Fibroblast of pulmonary artery (primary cell): ENCODE results near the gene RPS14.
A peak's percentile ranks its signal among the peaks of the same experiment; 100 is the strongest.

Experiments used
- DNase-seq: peaks from one replicate; pipeline ENCODE4 v3.0.0-alpha.2; 2010; ENCODE audit warnings: low read depth
- H3K4me3 ChIP-seq: replicated peaks from 2 replicates; pipeline ENCODE4 v1.5.1; 2011; ENCODE audit warnings: low read depth, mild to moderate bottlenecking, control low read depth, low read length, moderate library complexity
- TF ChIP-seq, protein P1 (sequence below): IDR thresholded peaks from 2 replicates; pipeline ENCODE4 v1.5.1; 2011; ENCODE audit warnings: mild to moderate bottlenecking, control low read depth, low read length, inconsistent platforms; ENCODE audit errors: missing control alignments

The RPS14 gene

GRCh38 chr5:150401376-150402228, 47.9 kb downstream of the RPS14 start:
- TF ChIP-seq, protein P1, sequence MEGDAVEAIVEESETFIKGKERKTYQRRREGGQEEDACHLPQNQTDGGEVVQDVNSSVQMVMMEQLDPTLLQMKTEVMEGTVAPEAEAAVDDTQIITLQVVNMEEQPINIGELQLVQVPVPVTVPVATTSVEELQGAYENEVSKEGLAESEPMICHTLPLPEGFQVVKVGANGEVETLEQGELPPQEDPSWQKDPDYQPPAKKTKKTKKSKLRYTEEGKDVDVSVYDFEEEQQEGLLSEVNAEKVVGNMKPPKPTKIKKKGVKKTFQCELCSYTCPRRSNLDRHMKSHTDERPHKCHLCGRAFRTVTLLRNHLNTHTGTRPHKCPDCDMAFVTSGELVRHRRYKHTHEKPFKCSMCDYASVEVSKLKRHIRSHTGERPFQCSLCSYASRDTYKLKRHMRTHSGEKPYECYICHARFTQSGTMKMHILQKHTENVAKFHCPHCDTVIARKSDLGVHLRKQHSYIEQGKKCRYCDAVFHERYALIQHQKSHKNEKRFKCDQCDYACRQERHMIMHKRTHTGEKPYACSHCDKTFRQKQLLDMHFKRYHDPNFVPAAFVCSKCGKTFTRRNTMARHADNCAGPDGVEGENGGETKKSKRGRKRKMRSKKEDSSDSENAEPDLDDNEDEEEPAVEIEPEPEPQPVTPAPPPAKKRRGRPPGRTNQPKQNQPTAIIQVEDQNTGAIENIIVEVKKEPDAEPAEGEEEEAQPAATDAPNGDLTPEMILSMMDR, result no peak
- no peak overlapping the region for H3K4me3 ChIP-seq
- no peak for DNase-seq

DNA sequence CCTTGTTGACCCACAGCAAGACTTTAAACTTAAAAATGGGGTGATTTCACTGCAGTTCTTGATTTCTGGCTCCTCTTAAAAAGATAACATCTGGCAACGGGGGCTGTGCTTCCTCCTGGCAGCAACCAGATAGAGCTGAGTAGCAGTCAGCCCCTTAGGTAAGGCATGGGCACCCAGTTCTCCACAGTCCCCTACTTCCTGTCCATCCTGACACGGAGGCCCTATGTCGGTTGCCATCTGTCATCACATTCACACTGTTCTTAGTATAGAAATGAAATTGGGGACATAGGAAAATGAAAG, 48.5 kb downstream of the RPS14 start:
- TF ChIP-seq, protein P1, result no peak
- no peak overlapping the region for H3K4me3 ChIP-seq
- DNase-seq, result no peak

DNA sequence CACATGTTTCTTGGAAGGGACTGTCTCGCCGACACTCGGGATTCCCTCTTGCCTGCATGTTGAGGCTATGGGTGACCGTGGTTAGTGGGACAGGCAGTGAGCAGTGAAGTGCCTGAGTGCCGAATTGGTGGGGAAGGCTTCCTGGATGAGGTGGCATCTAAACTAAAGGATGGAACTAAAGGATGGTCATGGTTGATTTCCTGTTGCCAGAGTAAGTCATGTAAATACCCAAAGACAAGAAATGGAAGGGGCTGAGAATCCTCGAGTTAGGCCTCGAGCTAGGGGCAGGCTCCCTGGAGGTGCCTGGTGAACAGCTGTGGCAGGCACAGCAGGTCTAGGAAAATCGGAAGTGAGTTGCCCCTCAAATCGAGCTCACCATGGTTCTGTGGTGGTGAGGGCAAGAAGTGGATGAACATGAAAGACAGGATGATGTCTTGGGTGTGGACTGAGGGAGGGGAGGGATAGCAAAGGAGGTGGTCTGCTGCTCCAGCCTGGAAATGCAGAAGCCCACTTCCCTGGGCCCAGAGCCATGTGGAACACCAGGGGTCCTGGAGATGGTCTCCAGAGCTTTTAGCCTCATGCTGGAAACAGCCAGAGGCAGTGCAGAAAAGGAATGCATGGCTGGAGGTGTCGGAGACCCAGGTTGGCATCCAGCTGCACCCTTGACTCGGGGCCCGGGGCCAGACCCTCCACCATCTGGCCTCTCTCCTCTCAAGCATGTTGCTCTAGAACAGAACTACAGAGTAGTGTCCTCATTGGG, 49.0 kb downstream of the RPS14 start:
- no peak overlapping the region for H3K4me3 ChIP-seq
- TF ChIP-seq, protein P1, result no peak
- DNase-seq, result no peak

DNA sequence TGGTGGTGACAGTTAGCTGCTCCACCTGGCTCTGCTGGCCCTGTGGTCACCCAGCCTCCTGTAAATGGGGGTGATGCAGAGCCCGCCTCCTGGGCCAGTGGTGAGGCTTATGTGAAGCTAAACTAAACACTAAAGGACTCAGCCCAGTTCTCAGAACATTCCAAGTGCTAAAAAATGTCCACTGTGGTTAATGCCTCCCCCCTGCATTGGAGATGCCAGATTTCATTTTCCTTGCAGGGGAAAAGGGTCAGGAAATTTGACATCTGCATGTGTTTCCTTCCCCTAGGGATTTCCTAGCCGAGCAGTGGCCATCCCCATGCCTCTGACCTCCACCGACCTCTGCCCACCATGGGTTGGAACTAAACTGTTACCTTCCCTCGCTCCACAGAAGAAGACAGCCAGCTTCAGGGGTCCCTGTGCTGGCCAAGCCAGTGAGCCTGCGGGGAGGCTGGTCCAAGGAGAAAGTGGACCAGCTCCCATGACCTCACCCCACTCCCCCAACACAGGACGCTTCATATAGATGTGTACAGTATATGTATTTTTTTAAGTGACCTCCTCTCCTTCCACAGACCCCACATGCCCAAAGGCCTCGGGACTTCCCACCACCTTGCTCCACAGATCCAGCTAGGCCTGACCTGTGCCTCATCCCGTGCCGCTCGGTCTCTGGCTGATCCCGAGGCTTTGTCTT, 49.9 kb downstream of the RPS14 start:
- DNase-seq, result no peak
- H3K4me3 ChIP-seq, result no peak overlapping the region
- TF ChIP-seq, protein P1, result no peak

GRCh38 chr5:150398722-150399523, 50.6 kb downstream of the RPS14 start:
- no peak for DNase-seq
- H3K4me3 ChIP-seq, result no peak overlapping the region
- TF ChIP-seq, protein P1, result peak; percentile 2
